Measurements from ENCODE around the gene TNNC1.

DNA sequence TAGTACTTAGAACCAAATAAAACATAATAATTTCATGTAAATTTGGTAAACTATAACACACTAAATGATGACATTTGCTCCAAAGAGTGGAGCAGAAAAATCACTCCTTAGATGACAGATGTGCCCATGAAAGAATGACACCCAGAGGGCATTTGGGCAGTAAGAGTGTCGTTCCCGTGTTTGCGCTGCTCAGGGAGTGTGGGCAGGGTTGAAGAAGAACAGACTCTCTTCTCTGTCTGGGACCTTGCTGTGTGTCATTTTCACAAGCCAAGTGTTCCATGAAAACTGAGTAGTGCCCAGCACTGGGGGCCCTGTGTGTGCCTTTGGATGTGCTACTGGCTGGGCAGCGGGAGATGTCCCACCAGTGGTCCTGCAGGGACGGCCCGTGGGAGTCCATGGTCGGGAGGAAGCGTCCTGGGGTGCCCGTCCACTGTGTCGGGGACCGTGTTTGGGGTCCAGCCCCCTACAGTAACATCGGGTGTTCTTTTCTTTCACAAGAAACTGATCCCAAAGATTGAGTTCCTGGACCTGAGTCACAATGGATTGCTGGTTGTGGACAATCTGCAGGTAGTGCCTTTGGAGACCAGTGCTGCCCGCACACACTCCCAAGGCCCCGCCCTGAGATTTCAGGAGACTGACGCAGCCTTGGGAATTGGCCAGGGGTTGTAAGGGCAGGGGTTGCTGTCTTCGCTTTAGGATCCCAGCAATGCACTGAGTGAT, 23.4 kb upstream of the TNNC1 start:
- TF ChIP-seq, protein P1, sequence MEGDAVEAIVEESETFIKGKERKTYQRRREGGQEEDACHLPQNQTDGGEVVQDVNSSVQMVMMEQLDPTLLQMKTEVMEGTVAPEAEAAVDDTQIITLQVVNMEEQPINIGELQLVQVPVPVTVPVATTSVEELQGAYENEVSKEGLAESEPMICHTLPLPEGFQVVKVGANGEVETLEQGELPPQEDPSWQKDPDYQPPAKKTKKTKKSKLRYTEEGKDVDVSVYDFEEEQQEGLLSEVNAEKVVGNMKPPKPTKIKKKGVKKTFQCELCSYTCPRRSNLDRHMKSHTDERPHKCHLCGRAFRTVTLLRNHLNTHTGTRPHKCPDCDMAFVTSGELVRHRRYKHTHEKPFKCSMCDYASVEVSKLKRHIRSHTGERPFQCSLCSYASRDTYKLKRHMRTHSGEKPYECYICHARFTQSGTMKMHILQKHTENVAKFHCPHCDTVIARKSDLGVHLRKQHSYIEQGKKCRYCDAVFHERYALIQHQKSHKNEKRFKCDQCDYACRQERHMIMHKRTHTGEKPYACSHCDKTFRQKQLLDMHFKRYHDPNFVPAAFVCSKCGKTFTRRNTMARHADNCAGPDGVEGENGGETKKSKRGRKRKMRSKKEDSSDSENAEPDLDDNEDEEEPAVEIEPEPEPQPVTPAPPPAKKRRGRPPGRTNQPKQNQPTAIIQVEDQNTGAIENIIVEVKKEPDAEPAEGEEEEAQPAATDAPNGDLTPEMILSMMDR (IDR thresholded peaks at IDR 0.05; ENCODE audit: poor library complexity, severe bottlenecking) = no peak
- TF ChIP-seq POLR2AphosphoS5 (IDR thresholded peaks at IDR 0.05) (no peak), EZH2 (IDR thresholded peaks at IDR 0.05; ENCODE audit: borderline replicate concordance, insufficient read depth, low read length, poor library complexity, severe bottlenecking) (no peak), RAD21 (conservative IDR thresholded peaks at IDR 0.05) (no peak), EP300 (conservative IDR thresholded peaks at IDR 0.05; ENCODE audit: poor library complexity, severe bottlenecking) (no peak), TAF1 (IDR thresholded peaks at IDR 0.05; ENCODE audit: low read depth) (no peak), REST (IDR thresholded peaks at IDR 0.05; ENCODE audit: borderline replicate concordance) (no peak)

Measured in neural cell (in vitro differentiated cells).